CD4-positive, alpha-beta T cell treated with Interleukin-12 subunit alpha and Interleukin-12 subunit beta, for 1 hour (primary cell): ENCODE results near the gene RPA1.

Source experiments
- DNase-seq: peaks from one replicate; pipeline ENCODE4 v3.0.0-alpha.2; 2020

The RPA1 gene

GRCh38 chr17:1912146-1912545 is 82.3 kb downstream of the RPA1 start:
- DNase-seq = no peak

DNA sequence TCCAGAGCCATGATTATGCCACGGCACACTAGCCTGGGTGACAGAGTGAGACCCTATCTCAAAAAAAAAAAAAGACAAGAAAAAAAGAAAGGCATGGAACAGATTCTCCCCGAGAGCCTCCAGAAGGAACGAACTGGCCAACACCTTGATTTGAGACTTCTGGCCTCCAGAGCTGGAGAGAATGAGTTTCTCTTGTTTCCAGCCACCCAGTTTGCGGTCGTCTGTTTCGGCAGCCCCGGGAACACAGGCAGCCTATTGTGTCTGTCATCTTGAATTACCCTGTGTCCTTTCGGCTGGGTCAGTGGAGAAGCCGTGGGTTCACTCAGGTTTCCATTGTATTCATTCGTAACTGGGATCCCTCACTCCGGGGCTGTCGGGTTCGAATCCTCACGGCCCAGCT is 83.9 kb downstream of the RPA1 start:
- no peak for DNase-seq

DNA sequence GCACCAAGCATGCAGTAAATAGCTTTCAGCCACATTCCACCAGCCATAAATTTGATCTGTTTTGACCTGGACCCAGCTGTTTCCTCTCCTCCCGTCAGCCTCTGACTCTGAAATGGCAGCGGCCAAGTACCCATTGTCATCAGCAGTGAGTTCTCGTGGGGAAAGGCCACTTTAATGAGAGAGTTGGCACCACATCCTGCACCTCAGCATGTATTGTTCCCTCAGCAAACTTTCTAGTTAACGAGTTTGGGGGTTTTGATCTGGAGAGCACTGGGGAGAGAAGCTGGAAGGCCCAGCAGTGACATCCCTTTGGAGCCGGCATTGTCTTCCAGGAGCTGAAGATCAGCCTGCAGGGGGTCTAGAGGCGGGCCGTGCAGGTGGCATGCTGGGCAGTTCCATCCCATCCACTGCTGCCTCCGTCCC is 84.9 kb downstream of the RPA1 start:
- DNase-seq = no peak

DNA sequence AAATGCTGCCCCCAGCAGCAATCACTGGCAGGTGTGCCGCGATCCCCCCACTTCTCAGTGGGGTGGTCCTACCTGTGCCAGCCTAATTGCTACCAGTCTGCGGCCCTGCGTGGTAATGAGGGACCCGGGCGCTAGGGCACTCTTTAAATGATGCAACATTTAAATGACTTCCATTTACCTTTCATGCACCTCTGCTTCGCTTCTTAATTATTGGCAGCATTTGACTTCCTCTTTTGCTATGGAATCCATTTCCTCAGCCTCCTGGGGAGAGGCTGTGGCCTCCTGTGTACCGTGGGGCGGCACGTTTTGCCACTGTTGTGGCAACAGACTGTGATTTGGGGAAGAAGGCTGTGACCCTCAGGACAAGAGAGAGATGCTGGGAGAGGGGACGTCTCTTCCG is 86.1 kb downstream of the RPA1 start:
- DNase-seq = no peak

DNA sequence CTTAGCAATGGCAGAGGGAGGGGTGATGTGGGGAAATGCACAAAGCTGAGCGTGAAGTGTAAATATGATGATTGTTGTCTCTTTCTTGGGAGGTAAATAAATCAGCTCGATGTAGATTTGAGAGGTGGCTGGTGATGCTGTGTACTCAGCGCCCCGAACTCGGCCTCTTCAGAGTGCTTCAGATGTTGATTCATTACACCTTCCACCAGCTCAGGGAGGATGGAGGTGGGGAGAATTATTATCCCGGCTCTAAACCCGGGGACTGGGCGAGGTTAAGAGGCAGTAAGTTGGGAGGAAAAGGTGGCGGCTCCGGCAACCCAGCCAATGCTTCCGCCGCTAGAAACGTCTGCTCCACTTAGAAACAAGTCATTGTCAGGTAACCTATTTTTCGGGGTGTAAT is 86.5 kb downstream of the RPA1 start:
- no peak for DNase-seq

- DNase-seq = no peak
Observed at GRCh38 chr17:1916963-1917715, 87.3 kb downstream of the RPA1 start.

DNA sequence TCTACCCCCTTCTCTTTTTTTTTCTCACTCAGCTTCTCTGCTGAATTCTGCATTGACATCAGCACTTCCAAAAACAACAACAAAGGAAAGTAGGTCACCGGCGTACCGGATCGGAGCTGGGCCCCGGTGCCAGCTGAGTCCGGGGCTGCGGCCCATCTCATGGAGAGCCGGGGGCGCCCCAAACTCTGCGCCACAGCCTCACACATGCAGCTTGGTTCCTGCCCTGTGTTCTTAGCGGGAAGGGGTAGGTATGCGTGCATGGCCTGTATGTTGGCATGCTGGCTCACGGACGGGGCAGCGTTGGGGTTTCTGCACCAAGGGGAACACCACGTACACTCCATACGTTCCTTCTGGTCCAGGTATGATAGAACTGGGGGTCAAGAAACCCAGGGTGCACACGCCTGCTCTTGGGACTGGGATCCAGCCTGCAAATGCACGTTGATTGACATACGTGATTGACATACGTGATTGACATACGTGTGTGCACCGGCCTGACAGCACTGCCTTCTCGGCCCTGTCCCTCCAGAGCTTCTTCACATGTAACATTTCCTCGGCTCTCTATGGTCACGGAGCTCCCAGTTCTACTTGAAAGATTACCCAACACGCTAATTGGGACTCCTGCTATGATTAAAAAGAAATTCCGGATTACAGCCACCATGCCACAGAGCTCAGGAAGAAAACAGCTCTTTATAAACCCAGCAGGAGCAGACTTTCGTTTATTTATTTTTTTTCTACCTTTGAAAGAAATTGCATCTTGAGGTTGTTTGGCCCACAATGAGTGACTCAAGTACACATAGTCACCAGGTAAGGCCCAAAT is 88.7 kb downstream of the RPA1 start:
- DNase-seq = no peak

GRCh38 chr17:1919201-1919600 is 89.4 kb downstream of the RPA1 start:
- no peak for DNase-seq

GRCh38 chr17:1920948-1921351 is 91.1 kb downstream of the RPA1 start:
- DNase-seq = no peak

DNA sequence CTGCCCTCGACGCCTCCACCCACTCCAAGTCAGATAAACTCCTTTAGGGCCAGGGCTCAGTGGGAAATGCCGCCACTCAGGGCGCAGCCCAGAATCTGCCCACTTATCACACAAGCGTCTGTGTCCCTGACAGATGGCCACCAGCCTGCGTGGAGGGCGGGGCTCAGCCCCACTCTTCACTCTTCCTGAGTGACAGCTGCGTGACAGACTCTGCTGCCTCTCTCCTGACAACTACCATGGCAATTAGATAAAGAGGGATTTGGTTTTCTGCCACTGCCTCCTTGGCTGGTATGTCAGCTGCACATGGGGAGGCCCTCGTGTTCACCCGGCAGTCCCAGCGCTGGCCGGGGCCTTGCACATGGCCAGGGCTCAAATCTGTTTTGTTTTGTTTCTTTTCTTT is 99.2 kb downstream of the RPA1 start:
- DNase-seq = no peak

- no peak for DNase-seq
Observed at GRCh38 chr17:1930337-1930645, 100.5 kb downstream of the RPA1 start.

- DNase-seq = no peak
Observed at GRCh38 chr17:1931844-1932579, 102.2 kb downstream of the RPA1 start.

DNA sequence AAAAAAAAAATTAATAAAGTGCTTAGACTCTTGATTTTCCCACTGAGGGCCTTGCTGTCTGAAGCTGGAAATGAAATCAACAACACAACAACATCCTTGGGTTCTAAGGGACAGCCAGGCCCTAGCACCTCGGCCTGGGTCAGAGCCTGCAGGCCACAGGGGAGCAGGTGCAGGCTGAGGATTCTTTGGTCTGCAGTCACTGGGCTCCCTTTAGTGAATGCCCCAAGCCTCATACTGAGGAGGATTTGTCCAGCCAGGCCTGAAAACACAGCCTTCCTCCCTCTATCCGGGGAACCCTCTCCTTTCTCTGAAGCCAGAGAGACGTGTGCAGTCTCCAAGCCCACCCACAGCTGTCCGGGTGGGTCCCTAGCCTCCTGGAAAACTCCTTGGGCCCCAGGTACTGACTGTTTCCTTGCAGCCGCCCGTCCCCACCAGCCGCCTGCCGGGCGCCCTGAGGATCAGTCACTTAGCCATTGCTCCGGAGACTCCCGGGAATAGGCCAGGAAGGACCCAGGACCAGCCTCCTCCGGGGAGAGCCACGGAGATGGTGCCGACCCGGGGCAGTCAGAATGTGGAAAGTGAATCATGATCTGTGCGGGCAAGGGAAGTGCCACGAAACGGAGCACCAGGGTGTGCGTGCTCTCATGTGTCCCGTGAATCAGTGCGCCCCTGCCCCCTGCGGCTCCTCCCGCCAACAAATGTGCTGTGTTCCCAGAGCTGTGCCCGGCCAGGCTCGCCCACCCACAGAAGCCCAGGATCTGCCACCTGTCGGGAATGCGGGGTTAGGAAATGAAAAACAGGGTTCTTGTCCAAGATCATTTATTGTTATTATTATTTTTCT is 104.3 kb downstream of the RPA1 start:
- DNase-seq = no peak

DNA sequence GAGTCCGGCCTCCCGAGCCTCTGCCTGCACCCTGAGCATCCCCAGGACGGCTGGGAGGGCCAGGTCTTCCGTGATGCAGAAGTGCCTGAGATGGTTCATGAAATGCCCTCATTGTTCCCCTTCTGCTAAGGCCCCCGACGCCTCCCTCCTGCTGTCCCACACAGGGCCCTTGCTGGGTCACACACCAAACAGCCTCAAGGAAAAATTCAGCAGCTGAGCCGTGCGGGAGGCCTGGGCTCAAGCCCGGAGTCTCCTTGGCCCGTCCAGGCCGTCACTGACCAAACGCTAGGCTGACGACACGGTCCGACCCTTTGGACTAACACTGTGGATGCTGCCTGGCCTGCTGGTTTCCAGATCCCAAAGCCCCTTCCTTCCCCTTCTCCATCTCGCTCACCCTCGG is 105.1 kb downstream of the RPA1 start:
- DNase-seq = no peak

GRCh38 chr17:1936766-1937165 is 107.0 kb downstream of the RPA1 start:
- DNase-seq = no peak

- no peak for DNase-seq
Observed at GRCh38 chr17:1937461-1937860, 107.7 kb downstream of the RPA1 start.

DNA sequence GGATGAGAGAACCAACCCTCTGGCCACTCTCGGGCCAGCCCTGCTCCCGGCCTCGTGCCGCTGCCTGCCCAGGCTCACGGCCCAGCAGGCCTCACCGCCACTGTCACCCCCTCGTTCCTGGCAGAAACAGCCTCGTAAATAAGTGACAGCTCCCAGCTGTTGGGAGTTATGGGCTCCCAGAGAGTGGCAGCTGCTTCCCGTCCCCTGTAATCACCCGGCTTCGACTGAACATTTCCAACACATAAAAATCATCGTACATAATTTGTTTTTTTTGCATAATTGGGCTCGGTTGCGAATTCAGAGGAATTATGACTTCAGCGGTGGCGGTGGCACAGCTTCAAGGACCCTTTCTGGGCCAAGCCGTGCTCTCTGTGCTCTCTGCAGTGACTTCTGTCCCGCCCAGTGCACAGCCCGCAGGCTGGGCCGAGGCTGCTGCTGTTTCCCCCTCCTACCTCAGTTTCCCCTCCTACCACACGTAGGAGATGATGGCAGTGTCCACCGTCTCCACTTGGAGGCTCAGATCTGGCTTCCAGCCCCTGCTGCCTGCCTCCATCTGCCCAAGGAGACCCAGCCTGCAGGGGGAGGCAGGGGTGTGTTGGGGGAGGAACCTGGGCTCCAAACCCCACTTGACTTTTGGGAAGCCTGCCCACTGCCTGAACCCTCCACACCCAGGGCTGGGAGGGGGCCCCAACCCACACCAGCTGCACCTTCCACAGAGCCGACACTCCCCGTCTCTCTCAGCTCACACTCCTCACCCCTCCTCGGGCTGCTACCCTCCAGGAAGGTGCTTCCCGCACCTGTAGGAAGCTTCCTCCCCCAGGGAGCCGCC is 110.4 kb downstream of the RPA1 start:
- DNase-seq = no peak

DNA sequence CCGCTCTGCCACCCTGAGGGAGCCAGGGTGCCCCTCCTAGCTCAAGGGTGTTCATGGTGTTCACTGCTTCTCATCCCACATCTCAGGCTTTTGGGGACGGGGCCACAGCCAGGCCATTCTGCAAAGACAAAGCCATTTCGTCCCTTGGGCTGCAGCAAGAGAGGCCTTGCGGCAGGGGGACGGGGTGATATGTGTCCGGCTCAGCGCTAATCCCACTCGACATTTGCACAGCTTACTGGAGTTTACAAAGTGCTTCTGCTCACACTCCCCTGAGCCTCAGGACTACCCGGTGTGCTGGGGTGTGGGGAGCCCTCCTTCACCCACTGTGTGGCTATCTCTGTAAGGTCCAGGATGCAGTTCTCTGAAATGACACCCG is 111.0 kb downstream of the RPA1 start:
- no peak for DNase-seq

GRCh38 chr17:1941272-1942065 is 111.7 kb downstream of the RPA1 start:
- DNase-seq = no peak

DNA sequence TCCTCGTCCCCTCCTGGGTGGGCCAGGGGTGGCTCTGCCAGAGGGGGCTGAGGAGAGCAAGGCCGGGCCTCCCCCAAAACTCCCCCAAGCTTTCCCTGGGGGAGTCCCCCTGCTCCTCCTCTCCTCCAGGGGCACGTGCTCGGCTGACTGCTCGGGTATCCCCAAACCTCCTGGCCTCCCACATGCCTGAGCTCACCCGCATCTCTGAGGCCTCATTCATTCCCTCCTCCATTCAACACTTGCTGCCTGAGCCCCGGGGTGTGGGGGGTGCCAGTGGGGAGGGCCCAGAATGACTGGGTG is 112.2 kb downstream of the RPA1 start:
- no peak for DNase-seq

DNA sequence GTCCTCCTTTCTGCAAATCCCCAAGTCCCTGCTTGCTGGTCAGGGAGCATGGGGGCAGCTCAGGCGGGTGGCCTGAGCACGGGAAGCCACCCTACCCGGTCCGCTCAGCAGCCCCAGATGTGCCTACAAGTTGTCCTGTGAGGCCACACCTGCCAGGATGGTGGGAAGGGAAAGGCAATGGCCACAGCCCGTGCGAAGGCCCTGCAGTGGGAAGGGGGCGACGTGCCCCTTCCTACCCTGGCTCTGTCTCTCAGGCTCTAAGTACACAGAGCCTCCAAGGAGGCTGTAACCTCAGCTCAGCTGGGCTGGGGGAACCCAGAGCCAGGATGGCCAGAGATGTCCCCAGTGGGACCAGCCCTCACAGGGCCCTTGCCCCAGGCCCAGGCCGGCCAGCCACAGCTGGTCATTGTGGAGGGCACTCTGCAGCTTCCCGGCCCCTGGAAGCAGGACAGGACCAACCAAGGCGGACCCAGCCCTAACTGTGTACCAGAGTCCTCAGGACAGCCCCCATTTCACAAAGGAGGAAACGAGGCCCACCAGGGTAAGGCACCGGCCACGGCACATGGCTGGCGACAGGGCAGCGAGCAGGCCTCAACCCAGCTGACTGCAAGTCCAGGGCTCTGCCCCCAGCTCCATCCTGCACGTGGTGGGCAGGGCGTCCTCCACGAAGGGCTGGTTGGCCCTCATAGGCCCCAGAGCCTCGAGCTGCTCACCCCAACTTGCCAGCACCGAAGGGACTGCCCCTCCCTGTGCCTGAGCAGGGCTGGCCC is 113.0 kb downstream of the RPA1 start:
- no peak for DNase-seq
